Activated CD8-positive, alpha-beta memory T cell treated with anti-CD3 and anti-CD28 coated beads, Interleukin-2, amount 50 U/mL, for 1 hour (primary cell): ENCODE data around the gene DSC1.
"Not testable (repeated sequence)": the region's sequence is repeated elsewhere in the genome, so short reads cannot be mapped to it uniquely, and the experiment has no call there.

Experiments used
- DNase-seq: peaks from one replicate; pipeline ENCODE4 v3.0.0-alpha.2; 2020; ENCODE audit errors: extremely low read depth

The DSC1 gene

DNA sequence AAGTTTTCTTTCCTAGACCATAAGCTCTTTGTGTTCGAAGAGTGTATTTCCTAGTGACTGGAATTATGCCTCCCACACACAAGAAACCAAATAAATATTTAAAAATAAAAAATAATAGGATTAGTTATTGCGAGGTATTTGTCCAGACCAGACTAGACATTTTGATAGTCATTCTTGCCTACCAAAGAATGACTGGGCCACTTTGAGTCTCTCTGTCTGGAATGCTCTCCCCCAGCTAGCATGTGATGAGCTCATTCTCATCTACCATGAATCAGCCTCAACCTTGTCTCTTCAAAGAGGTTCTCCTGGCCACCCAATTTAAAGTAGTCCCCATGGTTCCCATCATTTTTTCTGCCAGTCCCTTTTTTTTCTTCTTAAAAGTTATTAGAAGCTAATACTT lies 13.9 kb upstream of the DSC1 start:
- no peak for DNase-seq

DNA sequence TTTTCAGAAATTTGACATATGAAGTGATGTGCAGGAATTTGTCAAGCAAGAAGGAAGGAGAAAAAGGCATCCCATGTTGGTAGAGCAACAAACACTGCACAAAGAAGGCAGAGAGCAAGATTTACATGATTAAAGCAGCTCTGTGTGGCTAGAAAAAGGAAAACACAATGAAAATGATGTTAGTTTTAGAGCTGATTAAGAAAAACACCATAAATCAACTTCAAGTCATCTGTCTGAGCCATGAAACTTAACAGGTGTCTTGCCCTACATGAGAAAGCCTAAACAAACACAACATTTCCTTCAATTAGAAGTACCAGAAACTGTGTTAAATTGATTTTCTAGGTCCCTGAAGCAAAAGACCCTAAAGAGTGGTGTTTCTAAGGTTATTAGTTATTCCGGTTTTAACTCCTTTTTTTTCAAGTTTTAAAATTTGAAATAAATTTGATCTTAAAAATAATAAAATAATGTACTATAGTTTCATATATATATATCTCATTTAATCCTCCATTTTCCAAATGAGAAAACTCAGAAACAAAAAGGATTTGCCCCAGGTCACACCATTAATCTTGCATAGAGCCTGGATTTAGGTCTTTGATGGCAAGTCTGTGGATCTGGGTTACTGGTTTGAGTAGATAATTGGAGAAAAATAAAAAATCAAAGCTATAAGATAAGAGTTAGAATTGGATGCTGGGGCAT lies 8.6 kb upstream of the DSC1 start:
- DNase-seq = no peak

DNA sequence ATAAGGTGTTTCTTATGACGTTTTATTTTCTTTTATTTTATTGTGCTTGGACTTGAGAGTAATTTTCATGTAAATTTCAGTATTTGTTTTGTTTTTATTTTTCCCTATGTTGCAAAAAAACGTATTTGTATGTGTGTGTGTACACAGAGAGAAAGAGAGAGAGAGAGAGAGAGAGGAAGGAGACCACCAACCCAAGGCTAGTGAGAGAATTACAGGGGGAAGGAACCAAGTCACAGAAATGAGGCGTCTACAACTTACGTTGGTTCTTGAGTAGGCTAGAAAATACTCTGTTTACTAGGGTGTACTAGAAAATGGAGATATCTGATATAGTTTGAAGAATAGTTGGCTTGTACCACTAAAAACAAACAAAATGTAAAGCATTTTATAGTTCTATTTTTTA lies 7.7 kb upstream of the DSC1 start:
- no peak for DNase-seq

DNA sequence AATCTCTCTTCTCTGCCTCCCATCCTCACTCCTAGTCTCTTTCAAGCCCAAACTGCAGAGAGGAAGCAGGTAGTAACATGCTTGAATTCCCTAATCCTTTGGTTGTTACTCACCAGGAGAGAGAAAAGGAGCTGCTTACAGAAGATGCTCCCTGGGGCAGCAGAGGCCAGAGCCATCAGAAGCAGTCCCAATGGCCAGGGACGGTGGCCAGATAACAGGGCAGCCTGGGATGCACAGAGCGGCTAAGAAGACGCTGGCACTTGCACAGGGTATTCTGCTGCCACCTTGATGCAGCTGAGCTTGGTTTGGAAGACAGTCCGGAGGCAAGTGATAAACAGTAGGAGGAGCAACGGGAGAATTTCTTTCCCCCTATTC lies 250 bp downstream of the DSC1 start:
- DNase-seq = no peak

DNA sequence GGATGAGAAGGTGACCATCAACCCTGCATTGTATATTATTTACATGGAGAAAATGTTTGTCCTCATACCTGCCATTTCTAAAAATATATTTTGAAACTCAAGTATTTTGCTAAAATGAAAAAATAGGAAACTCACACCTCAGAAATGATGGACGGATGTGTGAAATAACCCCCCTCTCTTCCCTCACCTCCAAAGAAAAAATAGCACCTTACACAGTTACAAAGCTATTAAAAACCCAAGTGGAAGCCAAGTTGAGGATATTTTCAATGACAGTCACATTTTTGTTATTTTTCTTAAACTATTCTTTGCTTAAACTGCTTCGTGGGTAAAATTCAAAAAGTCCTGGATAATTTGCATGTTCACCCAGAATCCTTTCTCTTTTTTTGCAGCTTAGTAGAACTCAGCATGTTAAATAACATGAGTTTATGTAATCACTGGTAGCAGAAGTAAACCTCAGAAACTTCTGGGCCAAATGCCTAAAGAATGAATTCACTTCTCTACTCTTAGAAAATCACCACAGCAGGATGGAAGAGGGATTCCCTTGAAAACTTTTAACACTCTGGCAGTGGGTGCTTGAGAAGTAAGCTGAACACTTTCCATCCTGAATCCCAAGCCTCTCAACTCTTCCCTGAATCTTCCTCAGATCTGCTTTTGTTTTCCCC lies 768 bp downstream of the DSC1 start:
- DNase-seq = no peak

DNA sequence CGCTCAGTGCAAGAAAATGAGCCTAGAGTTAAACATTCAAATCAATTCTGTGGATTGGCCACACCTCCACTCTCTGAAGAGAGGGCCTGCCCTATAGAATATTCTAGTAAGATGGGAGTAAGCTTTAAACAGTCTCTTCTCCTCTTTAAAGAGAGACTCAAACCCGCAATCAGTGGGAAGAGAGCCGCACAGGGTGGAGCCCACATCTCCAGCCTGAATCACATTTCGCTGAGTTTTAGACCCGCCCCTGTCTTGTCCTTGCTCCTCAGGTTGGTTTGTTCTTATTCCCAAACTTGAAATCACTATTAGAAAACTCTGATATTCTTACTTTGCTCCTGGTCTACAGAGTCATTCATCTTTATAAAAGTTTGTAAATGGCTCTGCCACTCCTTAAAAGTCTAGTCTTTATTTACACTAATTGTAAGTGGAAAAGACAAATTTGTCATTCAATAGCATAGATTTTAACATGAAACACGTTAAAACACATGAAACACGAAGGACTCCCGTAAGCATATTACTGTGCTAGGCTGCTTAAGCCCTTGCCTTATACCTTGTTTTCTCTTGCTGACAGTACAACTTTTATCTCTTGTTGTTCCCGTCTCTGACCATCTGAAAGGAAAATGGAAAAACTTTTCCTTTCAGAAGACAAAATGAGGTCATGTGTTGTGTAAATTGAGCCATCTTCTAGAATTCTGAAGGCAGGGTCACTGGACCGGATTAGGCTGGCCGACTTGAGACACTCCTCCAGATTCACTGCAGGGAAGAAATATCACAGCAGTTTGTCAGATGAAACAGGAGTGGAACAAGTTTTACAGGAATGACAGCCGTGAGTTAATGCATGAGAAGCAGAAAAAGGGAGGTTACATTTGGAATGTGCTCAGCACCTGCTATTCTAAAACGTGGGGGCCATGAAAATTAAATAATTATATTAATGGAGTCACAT lies 5.6 kb downstream of the DSC1 start:
- no peak for DNase-seq

DNA sequence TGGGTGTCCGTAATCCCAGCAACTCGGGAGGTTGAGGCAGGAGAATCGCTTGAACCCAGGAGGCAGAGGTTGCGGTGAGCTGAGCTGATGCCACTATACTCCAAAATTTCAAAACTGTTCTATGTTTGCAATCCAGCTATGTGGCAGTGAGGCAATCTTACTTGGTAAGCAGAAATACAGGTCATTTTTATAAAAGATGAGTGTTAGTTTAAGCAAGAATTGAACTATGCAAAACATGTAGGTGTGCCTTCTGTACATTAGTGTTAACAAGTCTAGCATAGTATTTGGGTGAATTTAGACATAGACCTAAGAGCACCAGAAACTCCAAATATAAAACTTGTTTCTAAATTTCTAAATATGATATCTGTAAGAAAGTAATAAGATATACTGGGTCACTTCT lies 7.2 kb downstream of the DSC1 start:
- DNase-seq = no peak

DNA sequence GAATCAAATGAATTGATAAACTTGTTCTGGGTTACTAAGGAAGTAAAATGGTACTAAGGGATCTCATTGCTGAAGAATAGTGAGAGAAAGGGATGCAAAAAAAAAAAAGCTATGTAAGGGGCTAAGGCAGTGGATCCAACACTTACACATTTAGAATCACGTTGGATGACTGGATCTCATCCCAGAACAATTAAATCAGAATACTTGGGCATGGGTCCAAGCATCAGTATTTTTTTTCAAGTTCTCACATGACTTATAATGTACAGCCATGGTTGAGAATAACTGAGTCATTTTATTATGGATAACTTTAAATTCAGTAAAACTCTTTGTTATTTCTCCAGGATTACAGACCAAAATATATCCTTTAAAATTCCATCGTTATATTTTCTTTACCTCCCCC lies 8.5 kb downstream of the DSC1 start:
- no peak for DNase-seq

DNA sequence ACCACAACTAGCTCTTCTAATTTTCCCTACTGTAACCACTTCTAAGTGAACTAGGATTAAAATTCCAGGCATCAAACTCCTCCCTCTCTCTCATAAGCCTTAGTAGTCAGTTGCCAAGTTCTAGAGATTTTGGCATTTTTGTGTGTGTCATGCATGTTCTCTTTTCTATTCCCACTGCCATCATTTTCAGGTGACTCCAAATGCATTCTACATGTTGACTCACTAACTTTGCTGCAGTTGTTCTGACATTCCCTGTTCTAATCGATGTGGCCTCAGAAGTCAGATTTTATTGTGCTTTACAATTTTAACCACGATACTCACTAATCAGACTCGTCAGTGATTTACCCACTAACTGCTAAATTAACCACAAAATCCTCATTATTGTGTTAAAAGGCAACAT lies 13.3 kb downstream of the DSC1 start:
- DNase-seq = no peak

DNA sequence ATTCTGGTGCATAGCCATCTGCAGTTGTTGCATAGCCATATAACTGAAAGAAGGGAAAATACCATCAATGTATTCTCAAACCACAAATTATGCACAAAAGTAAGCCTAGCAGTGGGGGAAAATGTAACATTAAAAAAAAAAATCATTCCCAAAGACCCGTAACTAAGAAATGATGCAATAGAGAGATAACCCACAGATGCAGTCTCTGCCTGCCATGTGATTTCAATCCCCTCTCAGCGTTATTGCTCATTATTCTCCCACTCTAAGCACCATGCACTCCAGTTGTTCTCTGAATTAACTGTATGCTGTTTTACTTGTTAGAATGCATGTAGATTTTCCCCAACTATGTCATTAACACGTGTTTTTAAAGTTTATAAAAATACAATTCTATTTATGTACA lies 14.1 kb downstream of the DSC1 start:
- no peak for DNase-seq

DNA sequence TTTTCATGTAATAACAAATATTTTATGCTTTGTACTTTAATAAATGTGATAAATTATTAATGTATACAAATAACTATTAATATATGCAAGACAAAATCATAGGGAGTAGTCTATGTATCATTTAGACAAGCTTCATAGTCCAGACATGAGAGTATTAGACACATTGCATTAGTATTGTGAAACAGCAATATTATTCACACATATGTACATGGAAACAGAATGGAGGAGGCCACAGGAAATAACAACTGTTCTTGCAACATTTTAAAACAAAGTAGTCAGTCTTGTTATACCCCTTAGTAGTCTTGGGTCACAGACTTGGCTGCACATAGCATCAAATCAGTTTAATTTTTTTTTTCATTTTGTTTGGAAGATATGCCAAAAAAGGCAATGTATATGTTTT lies 15.8 kb downstream of the DSC1 start:
- no peak for DNase-seq

DNA sequence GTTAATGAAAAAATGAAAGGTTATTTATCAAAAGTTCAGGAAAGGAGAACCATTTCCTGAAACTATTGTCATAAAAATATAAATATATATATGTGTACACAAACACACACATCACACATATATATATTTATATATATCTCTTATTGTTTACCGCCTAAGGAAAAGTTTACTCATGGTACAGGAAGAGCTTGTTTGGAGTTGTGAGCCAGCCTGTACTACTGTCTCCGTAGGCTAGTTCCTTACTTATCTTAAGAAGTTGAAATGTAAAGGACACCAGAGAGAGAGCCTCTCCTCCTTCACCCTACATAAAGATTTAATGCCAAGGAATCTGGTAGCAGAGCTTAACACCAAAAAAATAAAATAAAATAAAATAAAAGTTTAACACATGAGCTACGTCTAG lies 19.6 kb downstream of the DSC1 start:
- DNase-seq = no peak

DNA sequence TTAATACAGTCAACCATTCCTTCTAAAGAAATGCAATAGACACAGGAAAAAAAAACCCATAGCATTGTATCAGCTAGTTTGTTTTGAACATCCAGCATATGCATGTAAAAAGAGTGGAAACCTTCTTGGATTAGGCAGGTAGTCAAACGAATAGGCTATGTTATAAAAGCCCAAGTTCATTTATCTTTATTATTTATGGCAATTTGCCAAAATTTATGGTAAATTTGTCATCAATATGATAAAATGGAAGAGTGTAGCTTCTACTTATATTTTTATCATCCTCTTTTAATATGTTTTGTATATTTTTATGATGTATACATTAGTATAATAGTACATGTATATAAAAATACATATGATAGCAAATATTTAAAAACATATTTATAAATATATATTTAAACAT lies 23.9 kb downstream of the DSC1 start:
- no peak for DNase-seq

DNA sequence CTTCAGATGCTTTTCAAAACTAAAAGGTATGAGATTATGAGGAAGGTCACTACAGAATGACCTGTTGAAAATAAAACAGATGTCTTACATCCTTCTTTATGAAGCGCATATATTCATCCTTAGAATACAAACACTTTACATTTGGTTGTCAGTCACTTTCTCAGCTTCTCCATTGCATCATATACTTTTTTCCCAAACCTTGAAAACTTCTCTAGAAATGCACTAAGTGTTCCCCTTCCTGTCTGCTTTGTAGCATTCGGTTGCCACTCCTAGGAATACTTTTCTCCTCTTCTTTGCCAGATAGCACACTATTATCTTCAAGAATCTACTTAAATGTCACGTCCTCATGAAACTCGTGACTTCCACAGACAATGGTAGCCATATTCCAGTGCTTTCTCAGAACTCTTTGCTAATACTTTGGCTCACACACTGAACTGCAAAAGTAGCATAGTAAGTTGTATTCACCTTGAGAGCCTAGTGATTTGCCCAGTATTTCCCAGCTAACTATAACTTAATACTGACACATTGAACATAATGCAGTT lies 27.6 kb downstream of the DSC1 start:
- no peak for DNase-seq

DNA sequence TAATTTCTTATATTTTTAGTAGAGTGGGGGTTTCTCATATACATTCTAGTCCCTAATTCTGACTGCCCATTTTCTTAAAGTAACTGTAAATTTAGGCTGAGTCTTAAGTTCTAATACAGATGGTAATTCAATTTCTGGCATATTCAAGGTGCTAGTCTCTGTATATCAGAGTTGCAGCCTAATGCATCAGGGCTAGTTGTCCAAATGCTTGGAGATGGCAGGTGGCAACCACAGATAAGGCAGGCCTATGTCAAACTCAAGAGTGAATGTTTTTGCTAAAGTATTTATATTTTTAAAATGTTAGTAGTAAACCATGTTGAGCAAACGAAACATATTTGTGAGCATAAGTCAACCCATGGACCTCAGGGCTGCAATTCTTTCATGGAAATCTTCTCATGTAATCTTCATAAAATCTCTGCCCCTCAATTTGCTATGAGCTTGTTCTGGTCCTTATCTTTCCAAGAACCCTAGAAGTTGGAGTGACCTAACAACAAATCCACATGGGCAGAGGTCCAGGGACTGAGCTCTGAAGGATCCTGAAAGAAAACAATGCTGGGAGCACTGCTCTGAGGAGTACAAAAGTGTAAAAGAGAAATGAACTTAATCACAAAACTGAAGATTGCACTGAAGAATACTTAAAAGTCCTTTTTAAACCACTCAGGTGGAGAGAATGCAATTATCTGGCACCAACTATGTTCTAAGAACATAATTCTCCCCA lies 33.1 kb downstream of the DSC1 start:
- no peak for DNase-seq

DNA sequence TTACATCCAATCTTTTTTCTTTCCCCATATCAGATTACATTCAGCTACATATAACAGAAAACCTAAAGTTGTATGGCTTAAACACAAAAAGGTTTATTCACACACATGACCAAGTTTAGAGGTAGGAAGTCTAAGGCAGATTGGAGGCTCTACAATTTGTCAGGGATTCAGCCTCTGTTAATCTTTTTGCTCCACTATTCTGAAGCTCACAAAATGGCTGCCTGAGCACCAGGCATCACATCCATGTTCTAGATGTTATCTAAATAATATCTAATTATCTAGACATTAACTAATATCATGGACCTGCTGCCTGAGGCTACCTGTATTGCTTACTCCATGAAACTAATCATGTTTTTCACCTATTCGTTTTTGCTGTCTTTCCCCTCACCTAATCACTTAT lies 36.8 kb downstream of the DSC1 start:
- no peak for DNase-seq

DNA sequence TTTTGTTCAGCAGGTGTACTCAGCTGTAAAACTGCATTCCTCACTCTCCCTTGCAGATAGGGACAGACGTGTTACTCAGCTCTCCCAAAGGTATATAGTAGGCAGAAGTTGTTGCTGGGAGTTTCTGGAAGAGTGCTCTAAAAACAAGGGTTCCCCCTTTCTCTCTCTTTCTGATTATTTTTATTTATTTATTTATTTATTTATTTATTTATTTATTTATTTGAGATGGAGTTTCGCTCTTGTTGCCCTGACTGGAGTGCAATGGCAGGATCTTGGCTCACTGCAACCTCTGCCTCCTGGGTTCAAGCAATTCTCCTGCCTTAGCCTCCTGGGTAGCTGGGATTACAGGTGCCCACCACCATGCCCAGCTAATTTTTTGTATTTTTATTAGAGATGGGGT lies 39.5 kb downstream of the DSC1 start:
- DNase-seq = not testable (repeated sequence)

DNA sequence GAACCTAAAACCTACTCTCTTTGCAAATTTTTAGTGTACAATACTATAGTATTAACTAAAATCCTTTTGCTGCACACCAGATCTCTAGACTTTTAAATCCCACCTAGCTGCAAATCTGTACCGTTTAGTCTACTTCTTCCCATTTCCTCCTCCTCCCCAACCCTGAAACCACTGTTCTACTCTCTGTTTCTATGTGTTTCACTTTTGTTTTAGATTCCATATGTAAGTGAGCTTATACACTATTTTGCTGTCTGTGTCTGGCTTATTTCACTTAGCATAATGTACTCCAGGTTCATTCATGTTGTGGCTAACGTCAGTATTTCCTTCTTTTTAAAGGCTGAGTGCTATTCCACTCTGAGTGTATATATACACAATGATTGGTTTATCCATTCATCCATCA lies 42.1 kb downstream of the DSC1 start:
- DNase-seq = no peak

DNA sequence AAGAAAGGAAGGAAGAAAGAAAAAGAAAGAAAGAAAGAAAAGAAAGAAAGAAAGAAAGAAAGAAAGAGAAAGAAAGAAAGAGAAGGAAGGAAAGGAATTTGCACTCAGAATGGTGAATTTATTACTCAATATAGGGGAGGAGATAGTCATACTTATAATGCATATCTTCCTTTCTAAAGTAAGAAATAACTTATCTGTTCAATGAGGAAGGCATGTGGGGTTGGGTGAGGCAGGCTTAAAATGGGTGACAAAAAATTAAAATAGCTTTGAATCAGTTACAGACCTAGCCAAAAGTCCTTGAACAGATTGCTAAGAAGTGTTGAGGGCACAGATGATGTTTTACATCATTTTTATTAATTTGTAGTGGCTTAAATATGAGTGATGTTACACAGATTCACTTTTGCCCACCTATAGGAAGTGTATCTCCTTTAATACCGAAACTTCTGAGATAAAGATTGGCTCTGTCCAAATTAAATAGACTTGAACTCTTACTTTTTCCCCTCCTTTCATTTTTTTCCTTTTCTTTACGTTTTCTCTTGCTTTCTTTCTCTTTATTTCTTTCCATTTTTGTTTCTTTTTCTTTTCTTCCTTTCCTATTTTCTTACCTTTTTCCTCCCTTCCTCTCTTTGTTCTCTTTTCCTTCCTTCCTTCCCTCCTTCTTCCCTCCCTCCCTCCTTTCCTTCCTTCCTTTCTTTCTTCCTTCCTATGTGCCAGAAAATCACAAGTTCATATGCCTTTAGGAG lies 45.6 kb downstream of the DSC1 start:
- DNase-seq = no peak

DNA sequence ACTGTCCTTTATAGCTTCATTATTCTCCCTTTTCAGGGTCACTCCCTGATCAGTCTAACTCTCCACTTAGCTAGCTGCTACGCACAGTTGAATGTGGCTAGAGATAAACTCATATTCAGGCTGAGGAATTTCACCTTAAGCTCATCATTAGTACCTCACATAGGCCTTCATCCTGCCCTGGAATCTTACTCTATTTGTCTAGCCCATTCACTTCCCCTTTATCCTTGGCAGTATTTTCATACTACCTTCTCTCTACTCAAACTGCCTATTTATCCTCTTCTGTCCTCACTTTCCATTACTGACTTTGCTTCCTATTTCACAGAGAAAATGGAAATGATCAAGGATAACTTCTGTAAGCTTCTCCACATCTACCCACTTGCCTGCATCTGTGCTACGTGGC lies 49.9 kb downstream of the DSC1 start:
- DNase-seq = no peak

DNA sequence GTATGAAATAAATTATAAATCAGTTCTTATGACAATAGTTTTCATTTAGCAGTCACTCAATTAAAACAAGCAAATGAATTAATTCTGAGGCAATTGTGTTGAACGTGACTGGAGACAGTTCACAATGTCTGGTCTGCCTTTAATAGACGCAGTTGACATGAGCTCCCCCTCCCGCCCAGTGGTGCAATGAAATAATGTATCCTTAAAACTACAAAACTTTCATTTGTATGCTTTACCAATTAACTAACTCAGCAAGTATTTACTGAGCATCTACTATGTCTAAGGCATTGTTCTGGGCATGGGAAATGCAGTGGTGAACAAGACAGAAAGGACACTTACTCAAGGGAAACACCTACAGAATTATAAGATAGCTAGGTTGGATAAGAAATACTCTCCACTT lies 56.9 kb downstream of the DSC1 start:
- DNase-seq = no peak
